H9 (cell line): ENCODE measurements around the gene COL4A1. TPM values are rescaled to one million over a fixed set of nuclear protein-coding genes. Genes with fewer than 3 reads are reported as not detected.

ENCODE experiments used
- DNase-seq: peaks from one replicate; pipeline ENCODE4 v3.0.0-alpha.2; 2017
- H2AFZ ChIP-seq: one replicate; pipeline ENCODE4 v1.6.1; 2013; ENCODE audit warnings: mild to moderate bottlenecking, low read length, control low read depth, moderate library complexity
- H2AK5ac ChIP-seq: 2 replicates; pipeline ENCODE4 v1.6.1; 2013; ENCODE audit warnings: low read length, control low read depth, mixed read lengths; ENCODE audit not compliant: insufficient read length
- H2BK120ac ChIP-seq: one replicate; pipeline ENCODE4 v1.6.1; 2013; ENCODE audit warnings: low read depth, mild to moderate bottlenecking, low read length, control low read depth, inconsistent platforms; ENCODE audit not compliant: poor library complexity, severe bottlenecking
- H2BK12ac ChIP-seq: 2 replicates; pipeline ENCODE4 v1.6.1; 2013; ENCODE audit warnings: low read length, control low read depth, mixed read lengths, low read depth; ENCODE audit not compliant: insufficient read length
- H2BK15ac ChIP-seq: 2 replicates; pipeline ENCODE4 v1.6.1; 2013; ENCODE audit warnings: low read depth, low read length, control low read depth
- H2BK20ac ChIP-seq: one replicate; pipeline ENCODE4 v1.6.1; 2013; ENCODE audit warnings: low read depth, mild to moderate bottlenecking, low read length, control low read depth, inconsistent platforms; ENCODE audit not compliant: poor library complexity, severe bottlenecking
- H2BK5ac ChIP-seq: 2 replicates; pipeline ENCODE4 v1.6.1; 2013; ENCODE audit warnings: low read length, control low read depth, mixed read lengths; ENCODE audit not compliant: insufficient read length
- H3K14ac ChIP-seq: 2 replicates; pipeline ENCODE4 v1.6.1; 2013; ENCODE audit warnings: low read length, control low read depth; ENCODE audit not compliant: insufficient read depth
- H3K18ac ChIP-seq: 2 replicates; pipeline ENCODE4 v1.6.1; 2013; ENCODE audit warnings: low read depth, mild to moderate bottlenecking, mixed read lengths, low read length, control low read depth; ENCODE audit not compliant: insufficient read length
- H3K23ac ChIP-seq: 2 replicates; pipeline ENCODE4 v1.6.1; 2013; ENCODE audit warnings: low read length, control low read depth, mixed read lengths, low read depth; ENCODE audit not compliant: insufficient read length
- H3K23me2 ChIP-seq: 2 replicates; pipeline ENCODE4 v1.6.1; 2013; ENCODE audit warnings: low read depth, mild to moderate bottlenecking, mixed read lengths, low read length, control low read depth; ENCODE audit not compliant: insufficient read length, poor library complexity, severe bottlenecking
- H3K27ac ChIP-seq: 2 replicates; pipeline ENCODE4 v1.5.1; 2013; ENCODE audit warnings: low read length, control low read depth, mixed read lengths, low read depth; ENCODE audit not compliant: insufficient read length
- H3K27me3 ChIP-seq: 2 replicates; pipeline ENCODE4 v1.6.1; 2013; ENCODE audit warnings: low read length, control low read depth, inconsistent platforms; ENCODE audit not compliant: insufficient read depth
- H3K4ac ChIP-seq: 2 replicates; pipeline ENCODE4 v1.6.1; 2013; ENCODE audit warnings: low read depth, mild to moderate bottlenecking, control low read depth, inconsistent platforms, low read length, moderate library complexity
- H3K4me1 ChIP-seq: 2 replicates; pipeline ENCODE4 v1.6.1; 2013; ENCODE audit warnings: low read length, control low read depth, inconsistent platforms; ENCODE audit not compliant: insufficient read depth
- H3K4me2 ChIP-seq: 2 replicates; pipeline ENCODE4 v1.6.1; 2013; ENCODE audit warnings: low read length, control low read depth, mixed read lengths; ENCODE audit not compliant: insufficient read length, insufficient read depth
- H3K56ac ChIP-seq: 2 replicates; pipeline ENCODE4 v1.6.1; 2013; ENCODE audit warnings: low read depth, mild to moderate bottlenecking, mixed read lengths, low read length, control low read depth; ENCODE audit not compliant: insufficient read length
- H3K79me1 ChIP-seq: 2 replicates; pipeline ENCODE4 v1.6.1; 2013; ENCODE audit warnings: low read depth, mild to moderate bottlenecking, moderate library complexity, low read length, control low read depth, inconsistent platforms; ENCODE audit not compliant: insufficient read depth, poor library complexity, severe bottlenecking
- H3K79me2 ChIP-seq: 2 replicates; pipeline ENCODE4 v1.6.1; 2013; ENCODE audit warnings: low read length, control low read depth, inconsistent platforms; ENCODE audit not compliant: insufficient read depth
- H3K9ac ChIP-seq: 2 replicates; pipeline ENCODE4 v1.6.1; 2013; ENCODE audit warnings: low read length, control low read depth, mixed read lengths; ENCODE audit not compliant: insufficient read length; ENCODE audit errors: extremely low read depth
- H3K9me3 ChIP-seq: one replicate; pipeline ENCODE4 v1.6.1; 2013; ENCODE audit warnings: low read depth, low read length, inconsistent platforms; ENCODE audit not compliant: control insufficient read depth
- H3T11ph ChIP-seq: one replicate; pipeline ENCODE4 v1.6.1; 2013; ENCODE audit warnings: mild to moderate bottlenecking, low read length, control low read depth, inconsistent platforms
- H4K20me1 ChIP-seq: one replicate; pipeline ENCODE4 v1.6.1; 2013; ENCODE audit not compliant: control insufficient read depth, insufficient read length, insufficient read depth
- H4K5ac ChIP-seq: 2 replicates; pipeline ENCODE4 v1.6.1; 2013; ENCODE audit warnings: low read depth, mild to moderate bottlenecking, mixed read lengths, low read length, control low read depth; ENCODE audit not compliant: insufficient read length
- H4K8ac ChIP-seq: replicated peaks from 2 replicates; pipeline ENCODE4 v1.6.1; 2013; ENCODE audit warnings: low read length, control low read depth, mixed read lengths, low read depth; ENCODE audit not compliant: insufficient read length
- H4K91ac ChIP-seq: 2 replicates; pipeline ENCODE4 v1.6.1; 2013; ENCODE audit warnings: low read depth, mild to moderate bottlenecking, moderate library complexity, mixed read lengths, low read length, control low read depth; ENCODE audit not compliant: insufficient read length
- H3K27ac Mint-ChIP-seq, 3 experiments: 2 replicates in 2 of 3; 3 replicates in 1 of 3; pipeline ENCODE4 v1.8.0; 2020 to 2021; ENCODE audit warnings: mixed read lengths in 3 of 3, mild to moderate bottlenecking in 1 of 3, moderate library complexity in 1 of 3
- H3K27me3 Mint-ChIP-seq: 2 replicates; pipeline ENCODE4 v1.8.0; 2021; ENCODE audit warnings: low read depth, mild to moderate bottlenecking, moderate library complexity, mixed read lengths
- H3K36me3 Mint-ChIP-seq, 3 experiments: 2 replicates in 2 of 3; 3 replicates in 1 of 3; pipeline ENCODE4 v1.8.0; 2020 to 2021; ENCODE audit warnings: low read depth in 3 of 3, mixed read lengths in 3 of 3; ENCODE audit not compliant: insufficient read depth in 1 of 3
- H3K4me1 Mint-ChIP-seq, 2 experiments: 2 replicates each; pipeline ENCODE4 v1.8.0; 2020; ENCODE audit warnings: mixed read lengths in 2 of 2
- H3K4me3 Mint-ChIP-seq, 2 experiments: 2 replicates in 1 of 2; 3 replicates in 1 of 2; pipeline ENCODE4 v1.8.0; 2020 to 2021; ENCODE audit warnings: mild to moderate bottlenecking in 2 of 2, mixed read lengths in 2 of 2, moderate library complexity in 1 of 2
- H3K9me3 Mint-ChIP-seq, 2 experiments: 2 replicates in 1 of 2; 3 replicates in 1 of 2; pipeline ENCODE4 v1.8.0; 2020; ENCODE audit warnings: mild to moderate bottlenecking in 2 of 2, mixed read lengths in 2 of 2, moderate library complexity in 1 of 2
- CTCF ChIP-seq: fragments of 200-600 bp; sonication (generic); conservative IDR thresholded peaks from 3 replicates; pipeline ENCODE4 v1.8.0; 2021; ENCODE audit warnings: antibody characterized with exemption, mild to moderate bottlenecking
- WGBS: extraction: QIAGEN DNeasy Blood & Tissue Kit; methylation state at CpG from one replicate; pipeline ENCODE4 v1.1.7; 2013; ENCODE audit warnings: missing lambda C conversion rate, low lambda C conversion rate, mixed read lengths; ENCODE audit not compliant: insufficient read length; ENCODE audit errors: extremely low coverage; 5-methylcytosine and 5-hydroxymethylcytosine counted together
- total RNA-seq: library from RNA; stranded (reverse); gene quantifications from 2 replicates; pipeline ENCODE4 v1.2.1, GENCODE V29; 2021

COL4A1 gene
- total RNA-seq, 1 experiment from 2014 or later = 73.1 TPM

GRCh38 chr13:110265682-110266430 is 41.1 kb downstream of the COL4A1 start:
- H3K4me1 Mint-ChIP-seq = peaks cover 66 to 74% of the 10 kb centered on the region in 2 experiments
- H2BK120ac ChIP-seq = no peak overlapping the region
- no peak overlapping the region for H2AK5ac ChIP-seq
- no peak for DNase-seq
- no peak overlapping the region for H3T11ph ChIP-seq
- H4K91ac ChIP-seq = no peak overlapping the region
- no peak overlapping the region for H2BK5ac ChIP-seq
- H4K5ac ChIP-seq = no peak overlapping the region
- peaks cover 15% of the 10 kb centered on the region for H3K4me1 ChIP-seq
- peaks cover 2% of the 10 kb centered on the region; the same call in 1 of the 2 replicates for H3K27me3 Mint-ChIP-seq
- no peak overlapping the region for H3K14ac ChIP-seq
- no peak overlapping the region for H4K8ac ChIP-seq
- H3K79me1 ChIP-seq = peaks cover 4% of the 10 kb centered on the region
- no peak overlapping the region for H3K9ac ChIP-seq
- no peak overlapping the region for H3K4ac ChIP-seq
- H2BK20ac ChIP-seq = no peak overlapping the region
- no peaks in the 10 kb centered on the region for H3K79me2 ChIP-seq
- H3K36me3 Mint-ChIP-seq = no peaks in the 10 kb centered on the region
- no peak overlapping the region for H3K4me2 ChIP-seq
- H3K27ac ChIP-seq = no peak overlapping the region
- no peak overlapping the region for H3K56ac ChIP-seq
- no peak overlapping the region for H2BK15ac ChIP-seq
- WGBS = no CpG with 5 or more reads among the region's 38 CpGs
- H3K27me3 ChIP-seq = no peaks in the 10 kb centered on the region
- H3K9me3 ChIP-seq = no peaks in the 10 kb centered on the region
- TF ChIP-seq CTCF = no peak
- no peaks in the 10 kb centered on the region for H4K20me1 ChIP-seq
- H3K27ac Mint-ChIP-seq = peak overlapping the region in 1 of 3 experiments; percentile 45; a peak in 1 of 7 replicates
- H2AFZ ChIP-seq = no peak overlapping the region
- H3K9me3 Mint-ChIP-seq = no peaks in the 10 kb centered on the region
- peak overlapping the region in 1 of 2 experiments; percentile 47; a peak in 1 of 5 replicates for H3K4me3 Mint-ChIP-seq
- H3K18ac ChIP-seq = peak overlapping the region; percentile 13
- no peak overlapping the region for H2BK12ac ChIP-seq
- no peaks in the 10 kb centered on the region for H3K23me2 ChIP-seq
- H3K23ac ChIP-seq = no peak overlapping the region
